ENCODE results near the gene SHISA6. TPM values are rescaled to one million over a fixed set of nuclear protein-coding genes. Genes with fewer than 3 reads are reported as not detected.

The SHISA6 gene
- total and polyA plus RNA-seq, 4 donors, result not detected

DNA sequence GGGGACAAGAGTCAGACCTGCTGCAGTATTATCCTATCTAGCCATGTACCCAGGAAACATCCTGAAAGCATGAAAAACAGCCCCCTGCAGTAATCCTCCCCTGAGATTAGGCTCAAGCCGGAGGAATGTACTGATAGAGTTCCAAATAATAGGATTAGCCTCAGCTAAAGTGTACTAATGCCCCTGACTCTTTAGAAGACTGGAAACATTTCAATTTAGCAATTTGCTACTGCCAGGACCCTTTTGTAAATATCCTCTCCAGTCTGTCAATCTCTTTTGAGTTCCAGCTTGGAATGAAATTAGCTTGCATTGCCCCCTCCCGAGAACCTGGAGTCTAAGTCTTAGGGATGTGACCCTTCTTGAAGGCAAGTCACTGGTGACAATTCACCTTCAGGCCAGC, 246.5 kb downstream of the SHISA6 start (continued):
- TF ChIP-seq, protein P1, sequence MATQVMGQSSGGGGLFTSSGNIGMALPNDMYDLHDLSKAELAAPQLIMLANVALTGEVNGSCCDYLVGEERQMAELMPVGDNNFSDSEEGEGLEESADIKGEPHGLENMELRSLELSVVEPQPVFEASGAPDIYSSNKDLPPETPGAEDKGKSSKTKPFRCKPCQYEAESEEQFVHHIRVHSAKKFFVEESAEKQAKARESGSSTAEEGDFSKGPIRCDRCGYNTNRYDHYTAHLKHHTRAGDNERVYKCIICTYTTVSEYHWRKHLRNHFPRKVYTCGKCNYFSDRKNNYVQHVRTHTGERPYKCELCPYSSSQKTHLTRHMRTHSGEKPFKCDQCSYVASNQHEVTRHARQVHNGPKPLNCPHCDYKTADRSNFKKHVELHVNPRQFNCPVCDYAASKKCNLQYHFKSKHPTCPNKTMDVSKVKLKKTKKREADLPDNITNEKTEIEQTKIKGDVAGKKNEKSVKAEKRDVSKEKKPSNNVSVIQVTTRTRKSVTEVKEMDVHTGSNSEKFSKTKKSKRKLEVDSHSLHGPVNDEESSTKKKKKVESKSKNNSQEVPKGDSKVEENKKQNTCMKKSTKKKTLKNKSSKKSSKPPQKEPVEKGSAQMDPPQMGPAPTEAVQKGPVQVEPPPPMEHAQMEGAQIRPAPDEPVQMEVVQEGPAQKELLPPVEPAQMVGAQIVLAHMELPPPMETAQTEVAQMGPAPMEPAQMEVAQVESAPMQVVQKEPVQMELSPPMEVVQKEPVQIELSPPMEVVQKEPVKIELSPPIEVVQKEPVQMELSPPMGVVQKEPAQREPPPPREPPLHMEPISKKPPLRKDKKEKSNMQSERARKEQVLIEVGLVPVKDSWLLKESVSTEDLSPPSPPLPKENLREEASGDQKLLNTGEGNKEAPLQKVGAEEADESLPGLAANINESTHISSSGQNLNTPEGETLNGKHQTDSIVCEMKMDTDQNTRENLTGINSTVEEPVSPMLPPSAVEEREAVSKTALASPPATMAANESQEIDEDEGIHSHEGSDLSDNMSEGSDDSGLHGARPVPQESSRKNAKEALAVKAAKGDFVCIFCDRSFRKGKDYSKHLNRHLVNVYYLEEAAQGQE (IDR thresholded peaks at IDR 0.05), result no peak
- TF ChIP-seq HNF4A (conservative IDR thresholded peaks at IDR 0.05) (no peak), JUND (IDR thresholded peaks at IDR 0.05) (no peak), TAF1 (conservative IDR thresholded peaks at IDR 0.05) (no peak), SP1 (IDR thresholded peaks at IDR 0.05) (no peak), FOXA2 (IDR thresholded peaks at IDR 0.05) (no peak), EGR1 (IDR thresholded peaks at IDR 0.05; ENCODE audit: low read depth in 2 of 2) (no peak), HNF4G (IDR thresholded peaks at IDR 0.05) (no peak)
- TF ChIP-seq, protein P2, sequence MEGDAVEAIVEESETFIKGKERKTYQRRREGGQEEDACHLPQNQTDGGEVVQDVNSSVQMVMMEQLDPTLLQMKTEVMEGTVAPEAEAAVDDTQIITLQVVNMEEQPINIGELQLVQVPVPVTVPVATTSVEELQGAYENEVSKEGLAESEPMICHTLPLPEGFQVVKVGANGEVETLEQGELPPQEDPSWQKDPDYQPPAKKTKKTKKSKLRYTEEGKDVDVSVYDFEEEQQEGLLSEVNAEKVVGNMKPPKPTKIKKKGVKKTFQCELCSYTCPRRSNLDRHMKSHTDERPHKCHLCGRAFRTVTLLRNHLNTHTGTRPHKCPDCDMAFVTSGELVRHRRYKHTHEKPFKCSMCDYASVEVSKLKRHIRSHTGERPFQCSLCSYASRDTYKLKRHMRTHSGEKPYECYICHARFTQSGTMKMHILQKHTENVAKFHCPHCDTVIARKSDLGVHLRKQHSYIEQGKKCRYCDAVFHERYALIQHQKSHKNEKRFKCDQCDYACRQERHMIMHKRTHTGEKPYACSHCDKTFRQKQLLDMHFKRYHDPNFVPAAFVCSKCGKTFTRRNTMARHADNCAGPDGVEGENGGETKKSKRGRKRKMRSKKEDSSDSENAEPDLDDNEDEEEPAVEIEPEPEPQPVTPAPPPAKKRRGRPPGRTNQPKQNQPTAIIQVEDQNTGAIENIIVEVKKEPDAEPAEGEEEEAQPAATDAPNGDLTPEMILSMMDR (IDR thresholded peaks at IDR 0.05; ENCODE audit: low read depth, low read length, missing input control), result no peak

DNA sequence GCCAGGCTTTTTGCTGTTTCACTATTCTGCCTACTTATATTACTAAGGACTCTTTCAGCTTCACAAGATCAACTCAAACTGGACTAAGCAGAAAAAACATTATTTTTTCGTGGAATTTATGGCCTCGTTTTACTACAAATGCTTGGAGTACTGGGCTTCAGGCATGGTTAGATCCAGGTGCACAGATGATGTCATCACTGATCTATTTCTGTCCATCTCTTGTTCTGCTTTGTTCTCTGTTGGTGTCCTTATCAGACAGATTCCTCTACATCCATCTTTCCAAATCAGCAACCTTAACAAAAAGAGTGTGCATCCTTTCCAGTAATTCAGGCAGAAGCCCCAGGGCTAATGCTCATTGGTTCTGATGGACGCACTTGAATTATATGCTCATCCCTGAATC, 247.4 kb downstream of the SHISA6 start:
- no peak for TF ChIP-seq NR2F2 (IDR thresholded peaks at IDR 0.05)
- TF ChIP-seq SP1 (IDR thresholded peaks at IDR 0.05), result no peak
- no peak for TF ChIP-seq TAF1 (conservative IDR thresholded peaks at IDR 0.05)
- TF ChIP-seq, protein P1 (IDR thresholded peaks at IDR 0.05), result no peak
- TF ChIP-seq YY1 (IDR thresholded peaks at IDR 0.05), result no peak
- TF ChIP-seq, protein P3, sequence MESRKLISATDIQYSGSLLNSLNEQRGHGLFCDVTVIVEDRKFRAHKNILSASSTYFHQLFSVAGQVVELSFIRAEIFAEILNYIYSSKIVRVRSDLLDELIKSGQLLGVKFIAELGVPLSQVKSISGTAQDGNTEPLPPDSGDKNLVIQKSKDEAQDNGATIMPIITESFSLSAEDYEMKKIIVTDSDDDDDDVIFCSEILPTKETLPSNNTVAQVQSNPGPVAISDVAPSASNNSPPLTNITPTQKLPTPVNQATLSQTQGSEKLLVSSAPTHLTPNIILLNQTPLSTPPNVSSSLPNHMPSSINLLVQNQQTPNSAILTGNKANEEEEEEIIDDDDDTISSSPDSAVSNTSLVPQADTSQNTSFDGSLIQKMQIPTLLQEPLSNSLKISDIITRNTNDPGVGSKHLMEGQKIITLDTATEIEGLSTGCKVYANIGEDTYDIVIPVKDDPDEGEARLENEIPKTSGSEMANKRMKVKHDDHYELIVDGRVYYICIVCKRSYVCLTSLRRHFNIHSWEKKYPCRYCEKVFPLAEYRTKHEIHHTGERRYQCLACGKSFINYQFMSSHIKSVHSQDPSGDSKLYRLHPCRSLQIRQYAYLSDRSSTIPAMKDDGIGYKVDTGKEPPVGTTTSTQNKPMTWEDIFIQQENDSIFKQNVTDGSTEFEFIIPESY (IDR thresholded peaks at IDR 0.05), result no peak
- TF ChIP-seq, protein P4, sequence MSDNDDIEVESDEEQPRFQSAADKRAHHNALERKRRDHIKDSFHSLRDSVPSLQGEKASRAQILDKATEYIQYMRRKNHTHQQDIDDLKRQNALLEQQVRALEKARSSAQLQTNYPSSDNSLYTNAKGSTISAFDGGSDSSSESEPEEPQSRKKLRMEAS (IDR thresholded peaks at IDR 0.05), result no peak
- no peak for TF ChIP-seq FOXA1 (IDR thresholded peaks at IDR 0.05)
- TF ChIP-seq RXRA (IDR thresholded peaks at IDR 0.05), result no peak
- no peak for TF ChIP-seq JUND (IDR thresholded peaks at IDR 0.05)
- TF ChIP-seq FOXA2 (IDR thresholded peaks at IDR 0.05), result no peak
- TF ChIP-seq, protein P5, sequence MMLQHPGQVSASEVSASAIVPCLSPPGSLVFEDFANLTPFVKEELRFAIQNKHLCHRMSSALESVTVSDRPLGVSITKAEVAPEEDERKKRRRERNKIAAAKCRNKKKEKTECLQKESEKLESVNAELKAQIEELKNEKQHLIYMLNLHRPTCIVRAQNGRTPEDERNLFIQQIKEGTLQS (IDR thresholded peaks at IDR 0.05), result no peak
- no peak for TF ChIP-seq RAD21 (IDR thresholded peaks at IDR 0.05)
- TF ChIP-seq, protein P2 (IDR thresholded peaks at IDR 0.05; ENCODE audit: low read depth, low read length, missing input control), result no peak
- no peak for TF ChIP-seq HNF4A (conservative IDR thresholded peaks at IDR 0.05)
- TF ChIP-seq EGR1 (IDR thresholded peaks at IDR 0.05; ENCODE audit: low read depth in 2 of 2), result no peak
- TF ChIP-seq GABPA (IDR thresholded peaks at IDR 0.05 in 1 of 2, conservative IDR thresholded peaks at IDR 0.05 in 1 of 2), result no peak
- no peak for TF ChIP-seq HNF4G (IDR thresholded peaks at IDR 0.05)
- WGBS, result 67% methylated on average over 3 of the region's 3 CpGs
- Histone ChIP-seq H3K36me3 (ENCODE audit: control insufficient read depth in 4 of 4, insufficient read depth in 3 of 4, low read depth in 1 of 4, low read length in 3 of 4) (no peaks in the 10 kb centered on the region), H3K9ac (ENCODE audit: low read depth in 1 of 2, low read length in 2 of 2) (no peak overlapping the region), H3K27ac (ENCODE audit: low read depth in 1 of 2, low read length in 2 of 2) (no peak overlapping the region), H3K27me3 (ENCODE audit: control insufficient read depth in 4 of 4, insufficient read depth in 4 of 4, low read length in 3 of 4) (peaks cover 0 to 9% (median under 1%) of the 10 kb centered on the region in 4 donors), H3K4me3 (ENCODE audit: low read depth in 1 of 3, low read length in 3 of 3) (no peak overlapping the region), H3K9me3 (ENCODE audit: control insufficient read depth in 4 of 4, low read length in 3 of 4) (no peaks in the 10 kb centered on the region), H3K4me1 (ENCODE audit: control insufficient read depth in 4 of 4, insufficient read depth in 4 of 4, low read length in 3 of 4) (no peaks in the 10 kb centered on the region)
- DNase-seq (ENCODE audit: low spot score), result no peak

All from liver (tissue), 9 donors.